ENCODE data around the gene ITSN1.

GRCh38 chr21:33931799-33932390 is 289.6 kb downstream of the ITSN1 start:
- TF ChIP-seq ZC3H10 (CRISPR knock-in tag; IDR thresholded peaks at IDR 0.05) (no peak), TOX (CRISPR knock-in tag; IDR thresholded peaks at IDR 0.05; ENCODE audit: borderline replicate concordance) (no peak), PATZ1 (CRISPR knock-in tag; IDR thresholded peaks at IDR 0.05; ENCODE audit: borderline replicate concordance) (no peak), GLIS3 (CRISPR knock-in tag; IDR thresholded peaks at IDR 0.05) (no peak), ESRRG (CRISPR knock-in tag; IDR thresholded peaks at IDR 0.05) (no peak), ARNTL (CRISPR knock-in tag; IDR thresholded peaks at IDR 0.05; ENCODE audit: borderline replicate concordance, low read depth) (no peak), CREB5 (CRISPR knock-in tag; IDR thresholded peaks at IDR 0.05; ENCODE audit: low read depth) (no peak), TSHZ2 (CRISPR knock-in tag; IDR thresholded peaks at IDR 0.05) (no peak), CSRNP3 (CRISPR knock-in tag; IDR thresholded peaks at IDR 0.05) (no peak), ZNF8 (CRISPR knock-in tag; IDR thresholded peaks at IDR 0.05) (no peak)
